A673 (cell line): ENCODE results near the gene SNX33. TPM values are rescaled to one million over a fixed set of nuclear protein-coding genes. Genes with fewer than 3 reads are reported as not detected.
A peak's percentile ranks its signal among the peaks of the same experiment; 100 is the strongest.

Experiments used
- BruUV-seq: library from RNA; stranded (reverse); fragments of 400-500 nt; replicated peaks from 2 replicates; lab custom pipeline; 2021; lab: Mats Ljungman, UMichigan
- CTCF ChIA-PET: fragments of 300-600 bp; sonication (Branson Sonifier 250); formaldehyde crosslinking; loops from one replicate; lab custom pipeline; 2022; ENCODE audit warnings: antibody characterized with exemption; lab: Charles Lee
- POLR2A ChIA-PET: fragments of 300-600 bp; sonication (Branson Sonifier 250); formaldehyde crosslinking; loops from one replicate; lab custom pipeline; 2022; ENCODE audit warnings: antibody characterized with exemption; ENCODE audit not compliant: low non-redundant PET; lab: Charles Lee
- DNase-seq: peaks from one replicate; pipeline ENCODE4 v3.0.0-alpha.2; 2015; ENCODE audit warnings: low spot score
- H3K27ac ChIP-seq: fragments of 200-600 bp; sonication (generic); 2 replicates; pipeline ENCODE4 v1.5.1; 2016; ENCODE audit warnings: mixed run types, low read depth, mild to moderate bottlenecking, mixed read lengths, antibody characterized with exemption, low read length; ENCODE audit not compliant: poor library complexity, severe bottlenecking
- H3K27me3 ChIP-seq: fragments of 200-600 bp; sonication (generic); replicated peaks from 2 replicates; pipeline ENCODE4 v1.6.1; 2017; ENCODE audit warnings: mixed run types, low read depth, mild to moderate bottlenecking, mixed read lengths, antibody characterized with exemption, low read length; ENCODE audit not compliant: insufficient read depth, poor library complexity
- H3K36me3 ChIP-seq: fragments of 200-600 bp; sonication (generic); 2 replicates; pipeline ENCODE4 v1.6.1; 2016; ENCODE audit warnings: mixed run types, mild to moderate bottlenecking, mixed read lengths, antibody characterized with exemption, low read length; ENCODE audit not compliant: insufficient read depth, poor library complexity, severe bottlenecking
- H3K4me1 ChIP-seq: fragments of 200-600 bp; sonication (generic); 2 replicates; pipeline ENCODE4 v1.6.1; 2017; ENCODE audit warnings: mixed run types, mild to moderate bottlenecking, mixed read lengths, antibody characterized with exemption, low read length; ENCODE audit not compliant: insufficient read depth, poor library complexity, severe bottlenecking
- H3K4me3 ChIP-seq: fragments of 200-600 bp; sonication (generic); 2 replicates; pipeline ENCODE4 v1.5.1; 2016; ENCODE audit warnings: low read depth, mixed run types, mild to moderate bottlenecking, mixed read lengths, low read length; ENCODE audit not compliant: poor library complexity, severe bottlenecking
- H3K9me3 ChIP-seq: fragments of 200-600 bp; sonication (generic); 2 replicates; pipeline ENCODE4 v1.6.1; 2016; ENCODE audit warnings: mixed run types, low read depth, mild to moderate bottlenecking, mixed read lengths, antibody characterized with exemption, low read length; ENCODE audit not compliant: poor library complexity, severe bottlenecking
- CTCF ChIP-seq: fragments of 300-800, 200-600 bp; sonication (generic); conservative IDR thresholded peaks from 2 replicates; pipeline ENCODE4 v1.5.1; 2017; ENCODE audit warnings: low read depth, mild to moderate bottlenecking, antibody characterized with exemption, low read length, moderate library complexity, mixed read lengths
- EZH2 ChIP-seq: fragments of 200-600 bp; sonication (generic); IDR thresholded peaks from 2 replicates; pipeline ENCODE4 v1.6.1; 2017; ENCODE audit warnings: borderline replicate concordance, low read depth, mild to moderate bottlenecking, mixed read lengths, antibody characterized with exemption, low read length; ENCODE audit not compliant: poor library complexity, severe bottlenecking
- intact Hi-C: fragments of 100-400 bp; cut with micrococcal nuclease; formaldehyde crosslinking; loops from one replicate; pipeline ENCODE4 v1.10.0; 2022; ENCODE audit not compliant: unreplicated experiment
- total RNA-seq: library from RNA; stranded (reverse); gene quantifications from 2 replicates; pipeline ENCODE4 v1.2.3, GENCODE V29; 2021

SNX33 gene
- total RNA-seq, 1 experiment from 2014 or later, result 3.4 TPM

GRCh38 chr15:75646944-75647364 is 758 bp upstream of the SNX33 start:
- no peak for TF ChIP-seq EZH2
- no peak for TF ChIP-seq CTCF
- DNase-seq, result peak; percentile 19
- H3K4me3 ChIP-seq, result peak overlapping the region; percentile 96
- no peaks in the 10 kb centered on the region for H3K9me3 ChIP-seq
- CTCF ChIA-PET, result interaction anchor here (1.3 to 2.4 kb wide), 2 partner anchors 9 to 279 kb away, joined by 6 to 8 read pairs; partner anchors contain the start of gene MAN2C1
- no peaks in the 10 kb centered on the region for H3K36me3 ChIP-seq
- H3K27me3 ChIP-seq, result no peaks in the 10 kb centered on the region
- H3K4me1 ChIP-seq, result peaks cover 6% of the 10 kb centered on the region
- peak overlapping the region; percentile 76 for H3K27ac ChIP-seq
- POLR2A ChIA-PET, result no interaction called here
- BruUV-seq, result no TSS peak
- intact Hi-C loops, result loop anchor here (5.0 kb wide), 1 partner anchor 140 kb away; no protein-coding TSS in a partner anchor

- peak overlapping the region; percentile 76 for H3K27ac ChIP-seq
- TF ChIP-seq CTCF, result no peak
- TF ChIP-seq EZH2, result no peak
- H3K9me3 ChIP-seq, result no peaks in the 10 kb centered on the region
- TSS peak; percentile 49 for BruUV-seq
- DNase-seq, result no peak
- peaks cover 6% of the 10 kb centered on the region for H3K4me1 ChIP-seq
- ChIA-PET POLR2A (interaction anchor here (0.5 to 0.7 kb wide), 2 partner anchors 206 to 663 kb away, joined by 4 to 7 read pairs; partner anchors contain the start of gene ETFA), CTCF (interaction anchor here (0.6 to 2.4 kb wide), 3 partner anchors 10 to 281 kb away, joined by 6 to 10 read pairs (median 8); partner anchors contain the start of gene MAN2C1)
- intact Hi-C loops, result loop anchor here (5.0 kb wide), 1 partner anchor 141 kb away; no protein-coding TSS in a partner anchor
- H3K36me3 ChIP-seq, result no peaks in the 10 kb centered on the region
- H3K4me3 ChIP-seq, result peak overlapping the region; percentile 96
- H3K27me3 ChIP-seq, result no peaks in the 10 kb centered on the region
Observed at GRCh38 chr15:75648156-75649000, 666 bp downstream of the SNX33 start.

- H3K27me3 ChIP-seq, result no peaks in the 10 kb centered on the region
- TF ChIP-seq CTCF (no peak), EZH2 (no peak)
- H3K4me3 ChIP-seq, result no peak overlapping the region
- POLR2A ChIA-PET, result no interaction called here
- CTCF ChIA-PET, result interaction anchor here (1.0 kb wide), 1 partner anchor 8 kb away, joined by 3 read pairs; no protein-coding TSS in a partner anchor
- no peaks in the 10 kb centered on the region for H3K9me3 ChIP-seq
- no peak for DNase-seq
- no TSS peak for BruUV-seq
- peaks cover 6% of the 10 kb centered on the region for H3K4me1 ChIP-seq
- intact Hi-C loops, result loop anchor here (5.0 kb wide), 1 partner anchor 142 kb away; no protein-coding TSS in a partner anchor
- no peaks in the 10 kb centered on the region for H3K36me3 ChIP-seq
- H3K27ac ChIP-seq, result no peak overlapping the region
Observed at GRCh38 chr15:75649045-75649761, 1.5 kb downstream of the SNX33 start.
